HUDEP-2 (cell line): ENCODE results near the gene GSTK1.
"Not testable (repeated sequence)": the region's sequence is repeated elsewhere in the genome, so short reads cannot be mapped to it uniquely, and the experiment has no call there.

Experiments
- DNase-seq, 76 experiments: peaks; one replicate each; lab custom pipeline; 2025; ENCODE audit not compliant: unreplicated experiment in 76 of 76; lab: John Stamatoyannopoulos, UW

The GSTK1 gene

GRCh38 chr7:143263266-143264195 lies at the start of gene GSTK1:
Gene GSTK1 (plus strand): TSS chr7:143263441. CDS start chr7:143263514, 73 bp downstream.
- peak in 69 of 76 experiments; percentile 1 to 67 (median 47) for DNase-seq

- DNase-seq, result not testable (repeated sequence)
Observed at GRCh38 chr7:143213478-143213877, 49.8 kb upstream of the GSTK1 start.

GRCh38 chr7:143214789-143215679 lies 48.2 kb upstream of the GSTK1 start:
- DNase-seq, result peak in 53 of 76 experiments; percentile 1 to 77 (median 51)

DNA sequence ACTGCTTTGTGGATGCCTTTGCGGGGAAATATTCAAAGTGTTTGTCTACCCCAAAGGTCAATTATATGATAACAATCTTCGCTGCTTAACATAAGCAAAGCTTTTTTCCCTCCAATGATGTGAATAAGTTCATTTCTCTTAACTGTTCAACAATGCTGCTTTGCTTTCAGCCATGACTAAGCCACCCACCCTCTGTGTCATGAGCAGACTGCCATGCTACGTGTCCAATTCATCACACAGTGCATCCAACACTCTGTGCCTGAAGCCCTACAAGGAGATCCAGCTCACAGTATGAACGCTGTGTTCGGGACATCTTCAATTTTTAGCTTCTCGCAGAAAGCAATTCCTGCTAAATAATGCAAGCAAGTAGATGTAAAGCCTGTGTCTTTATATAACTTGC lies 47.1 kb upstream of the GSTK1 start:
- no peak for DNase-seq

DNA sequence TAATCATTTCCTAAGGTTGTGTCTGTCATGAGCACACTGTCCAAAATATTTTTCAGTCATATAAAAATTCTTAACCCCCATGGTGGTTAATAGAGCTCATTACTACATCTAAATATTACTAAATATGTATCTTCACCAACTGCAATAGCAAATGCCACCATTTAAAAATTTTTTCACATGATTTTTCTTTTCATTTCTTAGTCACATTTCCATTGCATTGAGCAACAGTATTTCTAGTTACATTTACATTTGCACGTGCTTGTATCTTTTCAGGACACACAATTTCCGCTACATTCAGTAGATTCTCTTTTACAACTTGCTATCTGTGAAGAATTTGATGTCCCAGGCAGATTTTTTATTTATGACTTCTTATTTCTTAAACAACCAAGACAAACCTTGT lies 46.6 kb upstream of the GSTK1 start:
- no peak for DNase-seq

DNA sequence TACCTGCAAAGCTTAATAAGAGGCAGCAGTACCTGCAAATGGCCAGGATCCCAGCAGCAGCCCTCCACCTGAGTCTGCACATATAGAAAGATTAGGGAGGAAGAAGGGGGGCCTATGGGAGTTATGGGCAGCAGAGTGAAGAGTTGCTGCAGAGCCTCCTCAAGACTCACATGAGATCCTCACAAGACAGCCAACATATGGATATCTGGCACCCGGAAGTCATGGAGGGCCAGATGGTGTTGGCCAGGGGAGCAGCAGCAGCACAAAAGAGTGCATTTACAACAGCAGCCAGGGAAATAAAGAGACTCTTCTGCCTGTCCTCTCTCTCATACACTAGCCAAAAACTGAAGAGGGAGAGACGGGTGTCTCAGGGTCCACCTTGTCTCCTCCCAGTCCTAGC lies 45.4 kb upstream of the GSTK1 start:
- no peak for DNase-seq

- DNase-seq, result no peak
Observed at GRCh38 chr7:143221286-143221685, 42.0 kb upstream of the GSTK1 start.

DNA sequence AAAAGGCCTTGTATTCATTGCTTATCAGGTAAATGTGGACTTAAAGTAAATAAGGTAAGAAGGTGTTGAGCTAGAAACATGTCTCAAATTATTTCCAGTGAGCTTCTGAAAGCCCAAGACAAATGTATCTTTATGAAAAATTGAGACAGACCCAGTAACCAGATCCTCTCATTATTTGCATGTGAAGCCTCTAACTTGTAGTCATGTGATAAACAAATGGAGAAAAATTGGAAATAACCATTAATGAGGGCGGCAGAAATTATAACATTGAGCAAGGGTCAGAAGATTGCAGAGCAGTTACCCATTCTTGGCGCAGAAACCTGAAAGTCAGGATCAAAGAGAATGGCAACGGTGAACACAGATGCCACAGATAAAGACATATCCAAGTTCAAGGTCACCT lies 41.5 kb upstream of the GSTK1 start, which contains the start of gene TAS2R40:
Gene TAS2R40 (plus strand): TSS at position 301 of the 400 bp plus-strand sequence. CDS start 42 bp downstream, at position 343.
- DNase-seq, result no peak

- DNase-seq, result no peak
Observed at GRCh38 chr7:143222782-143223181, 40.5 kb upstream of the GSTK1 start.

GRCh38 chr7:143223784-143224183 lies 39.5 kb upstream of the GSTK1 start:
- DNase-seq, result no peak

GRCh38 chr7:143225047-143225446 lies 38.2 kb upstream of the GSTK1 start:
- no peak for DNase-seq

- no peak for DNase-seq
Observed at GRCh38 chr7:143227806-143228205, 35.4 kb upstream of the GSTK1 start.

DNA sequence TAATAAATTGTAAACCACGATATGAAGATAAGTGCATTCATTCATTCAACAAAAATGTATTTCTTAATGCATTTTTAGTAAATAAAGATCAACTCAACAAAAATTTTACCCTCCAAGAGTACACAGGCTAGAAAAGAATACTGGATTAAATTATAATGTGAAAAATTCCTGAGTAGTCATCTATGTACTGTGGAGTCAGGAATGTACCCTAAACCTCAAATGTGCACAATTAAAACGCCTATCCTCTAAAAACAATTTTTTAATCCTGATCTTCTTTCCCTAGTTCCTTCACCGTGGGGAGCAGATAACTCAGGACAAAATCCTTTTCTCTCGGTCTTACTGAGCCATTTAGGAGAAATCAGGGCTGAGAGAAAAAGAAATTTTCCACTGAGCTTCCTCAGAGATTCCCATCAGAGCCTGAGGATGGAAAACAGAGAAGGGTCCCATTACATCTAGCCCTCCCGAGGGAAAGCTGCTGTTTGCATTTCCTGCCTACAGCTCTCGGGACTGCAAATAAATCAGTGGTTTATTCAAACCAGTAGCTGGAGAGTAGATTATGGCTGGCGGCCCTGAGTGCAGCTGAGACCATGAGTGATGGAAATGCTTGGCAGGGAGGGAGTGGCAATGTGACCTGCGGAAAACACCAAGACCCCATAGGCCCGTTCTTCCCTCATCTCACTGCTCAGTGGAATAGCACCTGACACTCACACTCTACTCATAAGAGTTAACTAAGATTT lies 34.0 kb upstream of the GSTK1 start:
- DNase-seq, result no peak

GRCh38 chr7:143230602-143231457 lies 32.4 kb upstream of the GSTK1 start:
- DNase-seq, result no peak

DNA sequence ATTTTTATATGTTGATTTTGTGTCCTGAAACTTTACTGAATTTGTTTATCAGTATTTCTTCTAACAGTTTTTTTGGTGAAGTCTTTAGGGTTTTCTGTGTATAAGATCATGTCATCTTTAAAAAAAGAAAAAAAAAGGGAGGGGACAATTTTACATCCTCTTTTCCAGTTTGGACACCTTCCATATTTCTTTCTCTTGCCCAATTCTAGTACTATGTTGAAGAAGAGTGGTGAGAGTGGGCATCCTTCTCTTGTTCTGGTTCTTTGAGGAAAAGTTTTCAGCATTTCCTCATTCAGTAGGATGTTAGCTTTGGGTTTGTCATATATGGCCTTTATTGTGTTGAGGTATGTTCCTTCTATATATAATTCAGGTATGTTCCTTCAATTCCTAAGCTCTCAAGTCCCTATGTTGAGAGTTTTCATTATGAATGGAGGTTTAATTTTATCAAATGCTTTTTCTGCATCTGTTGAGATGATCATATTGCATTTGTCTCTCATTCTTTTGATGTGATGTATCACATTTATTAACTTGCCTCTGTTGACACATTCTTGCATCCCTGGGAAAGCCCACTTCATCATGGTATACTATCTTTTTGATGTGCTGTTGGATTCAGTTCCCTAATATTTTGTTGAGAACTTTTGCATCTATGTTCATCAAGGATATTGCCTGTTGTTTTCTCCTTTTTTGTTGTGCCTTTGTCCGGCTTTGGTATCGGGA lies 29.3 kb upstream of the GSTK1 start:
- DNase-seq, result no peak

GRCh38 chr7:143234533-143234875 lies 28.7 kb upstream of the GSTK1 start:
- DNase-seq, result no peak

DNA sequence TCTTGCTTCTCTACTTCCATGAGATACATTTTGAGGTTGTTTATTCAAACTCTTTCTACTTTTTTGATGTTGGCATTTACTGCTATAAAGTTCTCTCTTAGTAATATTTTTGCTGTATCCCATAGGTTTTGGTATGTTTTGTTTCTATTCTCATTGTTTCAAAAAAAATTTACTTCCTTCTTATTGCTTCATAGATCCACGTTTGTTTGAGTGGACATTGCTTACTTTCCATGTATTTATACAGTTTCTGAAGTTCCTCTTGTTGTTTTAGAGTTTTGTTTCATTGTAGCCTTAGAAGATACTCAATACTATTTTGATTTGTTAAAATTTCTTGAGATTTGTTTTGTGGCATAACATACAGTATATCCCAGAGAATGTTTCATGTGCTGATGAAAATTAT lies 27.7 kb upstream of the GSTK1 start:
- DNase-seq, result no peak

- no peak for DNase-seq
Observed at GRCh38 chr7:143236408-143236990, 26.7 kb upstream of the GSTK1 start.

GRCh38 chr7:143237366-143237765 lies 25.9 kb upstream of the GSTK1 start:
- DNase-seq, result no peak
